NT2/D1 (cell line): ENCODE measurements around the gene NAA25.

Experiments used
- SUZ12 ChIP-seq: IDR thresholded peaks from 2 replicates; pipeline ENCODE4 v1.6.1; 2011; ENCODE audit not compliant: insufficient read length, insufficient read depth; ENCODE audit errors: extremely low read depth
- YY1 ChIP-seq: IDR thresholded peaks from 2 replicates; pipeline ENCODE4 v1.6.1; 2011; ENCODE audit not compliant: insufficient read length, insufficient read depth
- ZNF274 ChIP-seq: IDR thresholded peaks from 2 replicates; pipeline ENCODE4 v1.6.1; 2011; ENCODE audit warnings: mild to moderate bottlenecking, low read depth, low read length

DNA sequence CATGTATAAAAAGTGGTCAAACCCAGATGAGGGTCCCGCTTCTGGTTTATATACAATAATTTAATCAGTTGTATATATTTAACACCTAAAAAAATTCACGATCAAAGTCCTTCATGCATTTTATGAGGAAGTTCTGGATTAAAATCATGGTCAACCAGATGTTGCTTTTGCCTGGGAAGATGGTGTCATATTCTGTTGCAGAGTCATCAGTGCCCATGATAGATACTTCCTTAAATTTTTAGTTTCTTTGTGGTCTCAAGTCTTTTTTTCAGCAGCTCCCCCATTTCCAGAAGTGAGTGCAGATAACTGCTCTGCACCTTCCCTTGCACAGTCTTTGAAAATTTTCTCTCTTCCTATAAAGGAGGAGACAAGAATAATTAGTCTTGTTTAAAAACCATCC, 79.3 kb downstream of the NAA25 start:
- TF ChIP-seq ZNF274 (no peak), YY1 (no peak), SUZ12 (no peak)
